SKM-1 (cell line): ENCODE measurements around the gene FBXO40.

Experiments
- DNase-seq: peaks from one replicate; lab custom pipeline; 2025; ENCODE audit not compliant: unreplicated experiment; lab: John Stamatoyannopoulos, UW

The FBXO40 gene

DNA sequence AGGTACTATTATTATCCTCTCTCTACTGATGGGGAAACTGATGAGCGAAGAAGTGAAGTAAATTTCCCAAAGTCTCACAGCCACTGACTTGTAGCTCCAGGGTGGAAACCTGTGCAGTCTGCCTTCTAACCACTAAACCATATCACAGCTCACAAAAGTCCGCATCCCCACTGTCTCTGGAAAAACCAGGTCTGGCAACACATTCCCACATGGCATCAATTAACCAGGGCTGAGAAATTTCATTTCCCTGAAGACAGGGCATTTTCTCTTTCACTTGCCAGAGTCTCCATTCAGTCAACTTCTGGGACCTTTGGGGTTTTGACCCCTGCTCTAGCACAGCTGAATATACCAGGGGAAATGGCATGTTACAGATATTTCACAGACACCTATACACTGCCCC, 26.5 kb downstream of the FBXO40 start:
- DNase-seq, result no peak

DNA sequence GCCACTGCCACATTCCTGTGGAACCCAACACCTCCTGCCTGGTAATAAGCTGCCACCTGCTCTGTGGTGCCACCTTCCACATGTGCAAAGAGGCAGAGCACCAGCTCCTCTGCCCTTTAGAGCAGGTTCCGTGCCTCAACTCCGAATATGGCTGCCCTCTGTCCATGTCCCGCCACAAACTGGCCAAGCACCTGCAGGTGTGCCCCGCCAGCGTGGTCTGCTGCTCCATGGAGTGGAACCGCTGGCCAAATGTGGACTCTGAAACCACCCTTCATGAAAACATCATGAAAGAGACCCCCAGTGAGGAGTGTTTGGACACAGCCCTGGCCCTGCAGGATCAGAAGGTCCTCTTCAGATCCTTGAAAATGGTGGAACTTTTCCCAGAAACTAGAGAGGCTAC, 28.3 kb downstream of the FBXO40 start:
- no peak for DNase-seq

DNA sequence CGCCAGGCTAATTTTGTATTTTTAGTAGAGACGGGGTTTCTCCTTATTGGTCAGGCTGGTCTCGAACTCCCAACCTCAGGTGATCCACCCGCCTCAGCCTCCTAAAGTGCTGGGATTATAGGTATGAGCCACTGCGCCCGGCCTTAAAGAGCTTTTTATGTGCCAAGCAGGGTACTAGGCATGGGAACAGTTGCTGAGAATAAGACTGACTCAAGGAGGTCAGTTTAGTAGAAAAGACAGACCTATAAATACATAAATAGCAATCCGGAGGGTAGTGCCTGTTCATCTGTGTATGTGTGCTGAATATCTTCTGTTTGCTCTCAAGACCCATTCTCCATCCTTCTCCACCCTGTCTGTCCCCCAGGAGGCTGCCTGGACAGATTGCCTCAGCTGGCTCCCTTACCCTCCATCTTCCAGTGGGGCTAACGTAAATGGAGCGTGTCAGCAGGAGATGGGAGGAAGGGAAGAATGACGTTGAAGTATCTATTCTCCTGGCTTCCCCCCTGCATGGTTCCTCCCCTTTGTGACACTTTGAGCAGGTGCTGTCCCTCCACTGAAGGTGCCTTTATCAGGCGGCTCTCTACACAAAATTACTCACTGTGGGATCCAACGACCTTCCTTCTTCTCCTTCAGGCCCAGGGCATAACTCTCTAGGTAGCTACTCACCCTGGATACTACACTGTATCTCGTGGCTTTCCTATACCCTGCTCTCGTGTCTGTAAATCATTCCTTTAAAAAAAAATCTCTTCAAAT, 31.1 kb downstream of the FBXO40 start:
- no peak for DNase-seq

DNA sequence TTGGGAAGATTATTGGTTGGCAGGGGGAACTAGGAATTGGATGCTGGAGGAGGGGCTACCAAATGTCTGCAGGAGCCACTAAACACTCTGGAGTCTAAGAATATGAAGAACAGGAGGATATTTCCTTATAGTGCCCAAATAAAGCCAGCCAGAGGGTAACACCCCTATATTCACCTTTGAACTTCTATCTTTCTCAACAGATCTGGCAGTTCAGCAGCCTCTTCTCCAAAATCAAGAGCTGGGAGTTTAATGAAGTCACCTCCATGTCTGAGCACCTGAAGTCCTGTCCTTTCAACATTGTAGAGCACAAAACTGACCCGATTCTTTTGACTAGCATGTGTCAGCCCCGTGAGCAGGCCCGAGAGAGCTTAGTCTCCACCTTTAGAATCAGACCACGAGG, 33.3 kb downstream of the FBXO40 start:
- DNase-seq, result no peak

DNA sequence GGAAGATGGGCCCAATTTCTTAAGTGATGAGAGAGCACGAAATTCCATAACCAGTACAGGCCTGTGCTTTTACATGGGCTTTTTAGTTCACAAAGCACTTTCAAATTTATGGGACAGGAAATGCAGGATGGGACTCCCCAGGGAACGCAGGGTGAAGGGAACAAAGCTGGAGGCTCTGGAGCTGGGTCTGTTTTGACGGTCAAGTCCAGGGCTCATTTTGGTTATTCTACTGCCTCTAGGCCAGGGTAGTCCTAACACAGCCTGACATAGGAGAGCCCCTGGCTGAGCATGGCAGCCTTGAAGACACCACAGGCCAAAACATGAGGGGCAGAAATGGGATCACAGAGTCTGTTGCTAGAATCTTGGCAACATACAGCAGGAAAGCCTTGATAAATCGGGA, 34.0 kb downstream of the FBXO40 start:
- DNase-seq, result no peak

DNA sequence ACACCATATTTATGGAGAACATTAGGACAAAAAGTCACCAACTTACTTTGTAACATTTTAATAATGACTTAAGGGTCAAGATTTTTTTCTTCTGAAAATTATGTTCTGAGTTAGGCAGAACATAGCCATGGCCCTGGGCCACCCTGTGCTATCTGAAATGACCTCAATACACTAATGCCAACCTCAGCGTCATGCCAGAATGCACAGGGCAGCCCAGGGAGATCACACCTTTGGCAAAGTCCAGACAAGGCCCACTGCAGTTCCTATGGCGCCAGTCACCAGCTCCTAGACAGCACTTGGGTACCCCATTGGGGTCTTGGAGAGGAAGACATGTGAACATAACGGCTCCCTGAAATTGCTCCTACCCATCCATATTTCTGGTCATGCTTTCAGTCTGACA, 34.4 kb downstream of the FBXO40 start:
- no peak for DNase-seq

DNA sequence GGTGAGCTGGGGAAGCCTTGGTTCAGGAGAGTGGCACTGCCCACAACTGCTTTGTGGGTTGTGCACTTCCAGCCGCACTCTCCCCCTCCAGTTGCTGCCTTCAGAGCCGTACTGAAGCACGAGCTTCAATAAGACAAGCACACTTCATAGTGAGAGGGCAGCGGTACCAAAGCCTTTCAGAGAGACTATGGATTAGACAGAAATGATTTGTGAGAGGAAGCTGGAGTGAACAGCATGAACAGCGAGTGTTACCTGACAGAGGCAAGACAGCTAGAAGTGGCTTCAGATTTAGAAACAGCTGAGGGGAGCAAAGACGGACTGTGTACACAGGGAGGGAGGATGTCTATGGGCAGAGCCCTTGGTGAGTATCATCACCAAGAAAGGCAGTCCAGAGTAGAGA, 36.4 kb downstream of the FBXO40 start:
- no peak for DNase-seq

DNA sequence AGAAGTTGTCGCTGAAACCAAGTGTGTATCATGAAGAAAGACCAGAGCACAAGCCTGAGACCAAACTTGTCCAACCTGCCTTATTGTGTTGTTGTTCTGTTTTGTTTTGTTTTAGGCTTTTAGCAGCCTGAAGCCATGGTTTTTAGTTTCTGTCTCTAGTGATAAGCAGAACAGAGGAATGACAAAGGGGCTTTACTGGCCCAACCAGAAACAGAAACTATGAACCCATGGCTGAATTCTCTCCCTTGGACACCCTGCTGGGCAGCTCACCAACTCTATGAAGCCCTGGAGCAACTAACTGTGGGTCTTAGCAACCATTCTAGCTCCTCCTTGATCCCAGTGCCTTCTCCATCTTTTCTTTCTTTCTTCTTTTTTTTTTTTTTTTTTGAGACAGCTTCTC, 37.2 kb downstream of the FBXO40 start:
- no peak for DNase-seq

DNA sequence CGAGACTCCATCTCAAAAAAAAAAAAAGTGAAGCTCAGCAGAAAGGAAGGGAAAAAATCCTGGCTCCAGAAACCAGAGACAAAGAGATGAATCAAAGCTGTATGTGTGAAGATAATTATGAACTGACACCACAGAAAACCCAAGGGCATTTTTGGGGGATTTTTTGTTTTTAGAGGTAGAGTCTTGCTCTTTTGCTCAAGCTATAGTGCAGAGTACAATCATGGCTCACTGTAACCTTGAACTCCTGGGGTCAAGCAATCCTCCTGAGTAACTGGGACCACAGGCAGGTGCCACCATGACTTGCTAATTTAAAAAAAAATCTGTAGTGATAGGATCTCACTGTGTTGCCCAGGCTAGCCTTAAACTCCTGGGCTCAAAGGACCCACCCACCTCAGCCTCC, 44.7 kb downstream of the FBXO40 start:
- DNase-seq, result no peak

DNA sequence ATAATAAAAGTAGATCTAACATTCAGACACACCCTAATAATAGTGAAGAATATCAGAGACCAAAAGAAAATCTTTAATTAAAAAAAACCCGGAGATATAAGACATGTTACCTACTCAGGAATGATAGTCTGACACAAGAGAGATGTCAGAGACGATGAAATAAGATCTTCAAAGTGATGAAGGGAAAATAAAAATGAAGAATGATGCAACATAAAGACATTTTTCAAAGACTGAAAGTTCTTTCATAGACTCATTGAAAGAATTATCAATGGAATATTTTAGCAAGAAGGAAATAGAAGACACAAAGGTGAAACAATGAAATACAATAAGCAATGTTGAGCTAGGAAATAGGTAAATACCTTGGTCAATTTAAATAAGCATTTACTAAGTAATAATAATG, 47.9 kb downstream of the FBXO40 start:
- no peak for DNase-seq

DNA sequence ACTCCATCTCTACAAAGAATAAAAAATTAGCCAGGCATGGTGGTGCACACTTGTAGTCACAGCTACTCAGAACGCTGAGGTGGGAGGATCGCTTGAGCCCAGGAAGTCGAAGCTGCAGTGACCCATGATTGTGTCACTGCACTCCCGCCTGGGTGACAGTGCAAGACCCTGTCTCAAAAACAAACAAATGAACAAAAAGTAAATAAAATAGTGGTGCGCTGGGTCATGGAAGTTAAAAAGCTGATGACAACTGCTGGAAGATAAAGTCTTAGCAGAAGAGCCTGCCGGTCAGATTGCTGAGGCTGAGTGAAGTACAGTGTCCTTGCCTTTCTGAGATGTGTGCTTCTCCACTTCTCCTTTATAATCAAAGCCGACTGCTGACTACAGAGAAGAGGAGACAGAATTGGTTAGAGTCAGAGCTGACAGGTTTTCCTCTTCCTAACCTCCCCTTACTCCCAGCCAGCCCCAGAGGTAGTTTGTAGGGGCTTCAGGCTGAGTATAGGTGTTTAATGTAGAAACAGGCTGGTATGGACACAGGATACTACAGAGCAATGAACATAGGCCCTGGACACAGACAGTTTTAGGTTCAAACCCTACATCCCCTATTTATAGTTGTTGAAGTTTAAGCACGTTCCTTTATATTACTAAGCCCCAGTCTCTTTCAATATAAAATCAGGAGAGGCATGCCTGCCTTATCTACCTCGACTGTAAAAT, 49.6 kb downstream of the FBXO40 start:
- no peak for DNase-seq

DNA sequence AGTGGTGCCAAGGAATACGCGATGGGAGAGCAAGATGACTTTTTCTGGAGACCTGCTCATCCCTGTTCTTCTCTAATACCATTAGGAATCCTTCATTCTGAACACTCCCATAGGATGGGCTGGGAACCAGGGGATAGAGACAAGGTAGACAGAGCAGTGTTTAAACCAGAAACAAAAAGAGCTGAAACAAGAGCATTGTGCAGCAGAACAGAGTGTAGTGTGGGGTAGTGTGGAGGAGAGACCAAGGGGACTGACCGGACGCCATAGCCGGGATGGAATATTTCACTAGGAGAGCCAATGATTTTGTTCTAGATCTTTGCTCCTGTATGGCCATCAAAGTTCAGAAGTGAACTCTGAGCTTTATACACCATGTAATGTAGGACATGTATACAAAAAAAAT, 51.9 kb downstream of the FBXO40 start:
- DNase-seq, result no peak

DNA sequence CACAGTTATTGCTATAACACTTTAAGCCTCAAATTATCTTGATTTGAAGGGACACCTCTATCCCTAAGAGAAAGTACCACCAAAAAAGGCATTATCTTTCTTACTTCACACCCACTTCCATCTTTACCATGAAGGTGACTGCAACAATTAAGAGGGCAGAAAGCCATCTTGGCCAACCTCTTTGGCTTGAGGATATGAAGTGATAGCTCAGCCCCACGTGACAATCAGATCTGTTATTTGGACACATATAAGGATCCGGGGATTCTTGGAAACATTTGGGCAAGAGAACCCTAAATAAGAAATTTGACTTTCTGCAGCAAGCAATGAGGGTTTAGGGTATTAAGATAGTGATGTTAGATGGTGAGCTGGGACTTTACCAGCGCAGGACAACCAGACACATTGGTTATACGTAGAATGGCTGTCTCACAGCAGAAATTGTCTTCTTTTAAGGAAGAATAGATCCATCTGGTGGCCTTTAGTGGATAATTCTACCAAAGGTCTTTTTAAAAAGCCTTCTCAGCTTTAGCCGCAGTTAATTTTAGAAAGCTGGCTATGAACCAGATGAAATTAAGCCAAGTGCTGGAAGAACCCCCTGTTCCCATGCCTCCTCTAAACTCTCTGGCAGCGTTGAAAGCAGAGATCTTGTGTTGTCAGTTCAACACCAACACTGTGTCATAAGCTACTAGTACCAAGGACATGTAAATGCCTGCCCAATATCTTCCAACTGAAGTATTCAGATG, 55.2 kb downstream of the FBXO40 start:
- DNase-seq, result no peak

DNA sequence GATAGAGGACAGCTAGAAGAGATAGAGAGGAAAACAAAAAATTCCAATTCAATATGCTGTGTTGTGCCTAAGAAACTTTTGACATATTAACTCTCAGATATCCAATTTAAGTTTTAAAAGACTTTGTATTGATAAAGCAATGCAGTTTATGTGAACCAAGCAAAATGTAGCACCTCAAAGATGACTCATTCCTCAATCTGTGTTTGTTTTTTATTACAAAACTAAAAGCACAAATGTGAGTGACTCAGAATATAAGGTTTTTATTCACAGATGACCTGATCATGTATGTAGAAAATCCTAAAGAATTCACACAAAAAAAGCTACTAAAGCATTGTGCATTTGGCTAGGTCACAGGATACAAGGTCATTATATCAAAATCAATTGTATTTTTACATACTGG, 56.5 kb downstream of the FBXO40 start:
- no peak for DNase-seq

DNA sequence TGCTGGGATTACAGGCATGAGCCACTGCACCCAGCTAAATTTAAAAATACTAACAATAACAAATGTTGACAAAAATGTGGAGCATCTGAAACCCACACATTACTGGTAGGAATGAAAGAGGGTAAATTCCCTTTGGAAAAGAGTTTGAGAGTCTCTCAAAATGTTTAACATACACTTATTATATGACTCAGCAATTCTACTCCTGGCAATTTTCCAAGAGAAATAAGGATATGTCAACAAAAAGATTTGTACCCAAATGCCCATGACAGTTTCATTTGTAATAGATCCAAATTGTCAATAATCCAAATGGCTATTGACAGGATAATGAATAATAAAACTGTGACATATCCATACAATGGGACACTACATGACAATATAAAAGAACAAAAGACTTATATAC, 58.5 kb downstream of the FBXO40 start:
- no peak for DNase-seq

DNA sequence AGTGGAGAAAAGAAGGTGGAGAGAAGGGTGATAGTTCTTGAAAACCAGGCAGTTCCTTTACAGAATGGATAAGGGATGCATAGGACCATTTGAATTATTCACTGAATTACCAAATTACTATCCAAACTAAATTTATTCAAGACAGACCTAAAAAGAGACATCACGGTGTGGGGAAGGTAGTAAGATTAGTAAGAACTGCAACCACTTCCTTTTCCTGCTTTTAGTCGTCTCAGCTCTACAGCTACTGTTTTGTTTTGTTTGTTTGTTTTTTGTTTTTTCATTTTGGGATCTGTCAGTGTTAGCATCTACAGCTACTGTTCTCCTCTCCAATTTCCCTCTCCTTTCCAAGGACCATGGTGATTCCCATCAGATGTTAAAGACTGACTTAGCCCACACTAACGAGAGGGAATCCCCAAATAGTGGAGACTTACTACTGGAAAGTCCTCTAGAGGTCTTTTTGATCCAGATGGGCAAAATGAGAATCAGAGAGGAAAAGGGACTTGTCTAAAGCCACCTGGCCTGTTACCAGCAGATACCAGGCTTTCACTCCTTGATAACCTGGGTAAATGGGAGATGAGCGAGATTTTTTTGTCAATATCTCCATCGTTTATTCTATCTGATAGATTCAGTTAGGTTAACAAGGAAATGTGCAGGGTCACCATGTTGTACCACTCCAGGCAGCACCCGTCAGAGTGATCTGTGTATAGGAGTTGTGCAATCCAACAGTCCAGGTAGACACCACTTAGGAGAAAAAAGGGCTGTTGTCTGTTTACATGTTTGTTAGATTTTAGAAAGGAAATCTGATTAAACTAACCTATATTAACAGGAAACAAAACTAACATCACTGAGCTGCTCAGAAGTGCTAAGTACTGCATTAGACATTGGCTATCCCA, 61.6 kb downstream of the FBXO40 start:
- no peak for DNase-seq

DNA sequence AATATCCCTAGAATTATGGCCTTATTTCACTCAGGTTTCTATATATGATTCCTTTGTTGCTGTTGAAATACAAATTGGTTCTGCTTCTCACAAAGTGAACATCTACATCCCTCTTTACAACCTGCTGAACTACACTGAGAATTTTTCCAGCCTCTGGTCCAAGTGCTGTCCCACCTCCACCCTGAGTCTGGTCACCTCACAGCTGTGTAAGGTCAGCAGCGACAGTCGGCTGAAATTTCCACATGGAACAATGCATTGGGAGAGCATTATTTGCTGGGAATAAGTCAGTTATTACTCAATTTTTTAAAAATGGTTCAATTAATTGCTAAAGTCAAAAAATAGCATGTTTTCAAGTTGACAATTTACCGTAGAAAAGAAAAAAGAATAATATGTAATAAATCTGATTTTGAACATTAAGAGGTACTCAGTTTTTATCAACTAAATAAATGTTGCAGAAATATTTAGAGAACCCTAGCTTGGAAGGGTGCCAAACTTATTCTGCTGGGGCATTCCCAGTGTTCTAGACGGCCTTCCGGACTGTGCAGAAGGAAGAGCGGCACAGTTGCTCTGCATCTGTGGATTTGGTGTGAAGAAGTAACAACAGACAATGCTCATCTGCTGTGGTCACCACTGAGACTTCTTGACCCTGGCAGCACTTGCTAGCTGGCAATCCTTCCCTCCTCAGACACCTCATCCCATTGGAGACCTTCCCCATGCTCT, 65.7 kb downstream of the FBXO40 start:
- no peak for DNase-seq

DNA sequence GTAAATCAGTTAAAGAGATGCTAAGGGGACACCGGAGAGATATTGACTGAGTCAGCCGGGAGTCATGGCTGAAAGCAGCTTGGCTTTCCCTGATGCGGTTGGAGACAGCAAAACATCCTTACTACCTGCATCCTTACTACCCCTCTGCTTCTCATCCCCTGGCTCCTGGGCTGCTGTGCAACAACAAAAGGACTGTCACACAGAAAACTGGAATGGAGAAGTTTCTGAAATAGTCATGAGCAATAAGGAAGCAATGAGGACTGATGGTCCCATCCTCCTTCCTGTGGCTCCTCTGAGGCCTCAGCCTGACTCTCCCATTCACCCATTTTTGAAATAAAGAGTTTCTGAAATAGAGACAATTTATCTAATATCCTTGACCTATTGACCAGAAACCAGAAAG, 66.4 kb downstream of the FBXO40 start:
- DNase-seq, result no peak

DNA sequence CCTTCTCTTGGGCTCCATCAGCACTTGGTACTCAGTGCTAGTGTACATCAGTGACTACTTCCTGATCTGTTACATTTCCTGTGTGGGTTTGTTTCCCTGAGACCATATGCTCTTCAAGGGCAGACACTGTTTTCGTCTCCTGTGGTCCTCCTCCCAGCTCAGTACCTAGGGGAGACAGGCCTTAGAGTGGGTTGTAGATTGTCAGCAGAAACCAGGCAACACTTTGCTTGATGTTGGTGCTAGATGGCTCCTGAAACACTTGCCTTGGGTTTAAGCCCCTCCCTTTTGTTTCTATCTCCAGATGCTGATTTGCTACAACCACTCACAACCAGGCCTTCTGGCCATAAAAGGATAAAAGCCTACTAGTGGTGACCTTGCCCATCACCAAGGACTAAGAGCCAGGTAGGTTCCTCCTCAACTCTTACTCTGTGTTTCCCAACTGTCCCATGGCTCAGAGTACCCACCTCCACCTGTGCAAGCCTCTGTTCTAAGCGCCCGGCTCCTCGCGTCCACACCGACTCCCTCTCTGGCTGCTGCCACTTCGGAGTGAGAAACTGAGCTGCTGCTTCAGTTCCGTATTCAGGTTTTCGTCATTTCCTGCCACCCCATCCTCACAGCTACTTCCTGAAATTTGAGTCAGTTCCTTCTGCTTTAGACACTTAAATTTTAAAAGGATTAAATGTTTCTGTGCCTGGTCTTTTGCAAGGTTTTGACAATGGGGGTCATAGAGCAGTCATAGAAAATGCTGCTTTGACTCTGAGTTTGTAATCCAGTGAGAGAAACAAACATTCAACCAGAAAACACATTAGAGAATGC, 67.4 kb downstream of the FBXO40 start, which contains the start of gene HCLS1:
Gene HCLS1 (minus strand): TSS at position 548 of the 816 bp plus-strand sequence. CDS start 2,556 bp downstream, outside the sequence.
- peak; percentile 95 for DNase-seq
